ENCODE data around the gene UPB1.
A peak's percentile ranks its signal among the peaks of the same experiment; 100 is the strongest.

Gene UPB1

DNA sequence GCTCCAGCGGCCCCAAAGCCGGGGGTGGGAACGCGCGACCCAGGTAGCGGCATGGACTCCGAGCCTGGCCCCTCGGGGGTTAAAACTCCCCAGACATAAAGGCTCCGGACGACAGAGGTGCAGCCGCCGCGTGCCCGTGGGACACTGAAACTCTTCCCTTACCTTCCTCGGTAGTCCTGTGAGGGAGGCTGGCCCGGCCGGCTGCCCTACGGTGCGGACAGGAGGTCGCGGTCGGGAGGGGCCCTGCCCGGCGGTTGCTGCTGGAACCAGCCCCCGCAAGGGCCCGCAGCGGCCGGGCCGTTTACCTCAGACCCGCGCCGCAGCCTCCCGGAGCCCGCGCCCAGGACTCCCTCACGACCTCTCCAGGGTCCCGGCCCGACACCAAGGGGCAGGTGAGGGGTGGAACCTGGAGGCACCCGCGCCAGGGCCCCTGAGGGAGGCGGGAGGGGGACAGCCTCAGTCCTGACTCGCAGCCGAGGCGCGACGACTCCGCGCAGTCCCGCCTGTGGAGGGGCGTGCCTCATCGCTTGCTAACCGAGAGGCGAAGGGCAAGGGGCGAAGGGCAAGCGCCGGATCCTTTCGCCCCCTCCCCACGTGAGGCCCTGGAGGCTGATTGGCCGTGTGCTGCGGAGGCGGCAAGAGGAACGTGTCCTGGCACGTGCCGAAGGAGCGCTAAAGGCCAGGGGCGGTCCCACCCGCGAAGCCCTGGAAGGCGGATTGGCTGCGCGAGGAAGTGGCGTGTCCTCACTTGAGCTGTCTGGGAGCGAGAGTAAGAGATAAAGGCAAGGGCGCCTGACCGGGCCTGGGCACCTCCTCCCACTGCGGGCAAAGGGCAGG lies at the start of gene UPB1:
UPB1 (plus strand) TSS at position 805 of the 837 bp plus-strand sequence. CDS start 72 bp downstream, outside the sequence.
- DNase-seq: no peak

DNA sequence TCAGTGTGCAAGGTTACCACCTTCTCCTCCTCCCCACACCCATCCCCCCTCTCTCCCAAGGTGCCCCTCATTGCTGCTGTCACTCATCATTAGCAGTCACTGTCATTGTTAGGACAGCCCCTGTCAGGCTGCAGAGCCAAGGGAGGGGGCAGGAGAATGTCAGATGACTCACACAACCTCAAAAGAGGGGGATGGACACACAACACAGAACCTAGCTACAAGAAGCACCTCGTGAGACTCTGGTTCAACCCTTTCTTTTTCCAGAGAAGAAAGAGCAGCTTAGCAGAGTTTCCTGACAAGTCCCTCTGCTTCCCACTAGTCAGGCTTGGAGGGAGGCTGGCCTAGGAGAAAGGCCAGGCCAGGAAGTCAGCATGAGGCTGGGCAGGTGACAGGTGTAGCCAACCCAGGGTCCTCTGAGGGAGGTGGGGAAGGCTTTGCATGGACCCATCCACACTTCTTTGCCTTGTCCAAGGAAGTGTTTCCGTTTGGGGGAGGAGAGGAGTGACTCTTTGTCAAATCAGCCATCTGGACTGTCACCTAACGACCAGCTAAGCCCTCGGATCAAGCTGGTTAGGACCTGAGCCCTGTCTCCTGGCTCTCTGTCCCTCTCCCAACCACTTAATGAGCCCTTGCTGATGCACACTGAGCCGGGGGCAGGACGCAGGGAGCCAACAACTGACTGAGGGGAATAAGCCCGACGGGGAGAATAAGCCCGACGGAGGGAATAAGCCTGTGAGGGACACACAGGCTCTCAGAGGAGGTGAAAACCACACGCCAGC lies 49.5 kb upstream of the UPB1 start:
- DNase-seq: no peak

DNA sequence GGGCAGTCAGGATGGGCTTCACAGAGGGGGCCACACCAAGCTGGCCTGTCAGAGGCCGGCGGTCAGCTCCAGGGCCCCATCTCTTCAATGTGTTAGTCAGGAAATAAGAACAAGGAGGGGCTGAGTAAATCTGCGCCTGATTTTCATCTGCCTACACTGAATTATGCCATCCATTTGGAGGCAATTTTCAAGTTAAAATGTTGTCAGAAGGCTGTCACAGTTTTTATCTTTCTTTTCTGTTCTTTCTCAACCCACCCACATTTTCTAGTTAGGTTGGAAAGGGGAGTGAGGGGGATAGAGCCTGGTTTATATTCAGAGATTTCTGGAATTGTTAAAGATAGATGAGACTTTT lies 48.9 kb upstream of the UPB1 start:
- no peak for DNase-seq

GRCh38 chr22:24450610-24451009 lies 44.5 kb upstream of the UPB1 start:
- DNase-seq: peak; percentile 45

GRCh38 chr22:24451162-24451561 lies 44.0 kb upstream of the UPB1 start:
- DNase-seq: no peak

DNA sequence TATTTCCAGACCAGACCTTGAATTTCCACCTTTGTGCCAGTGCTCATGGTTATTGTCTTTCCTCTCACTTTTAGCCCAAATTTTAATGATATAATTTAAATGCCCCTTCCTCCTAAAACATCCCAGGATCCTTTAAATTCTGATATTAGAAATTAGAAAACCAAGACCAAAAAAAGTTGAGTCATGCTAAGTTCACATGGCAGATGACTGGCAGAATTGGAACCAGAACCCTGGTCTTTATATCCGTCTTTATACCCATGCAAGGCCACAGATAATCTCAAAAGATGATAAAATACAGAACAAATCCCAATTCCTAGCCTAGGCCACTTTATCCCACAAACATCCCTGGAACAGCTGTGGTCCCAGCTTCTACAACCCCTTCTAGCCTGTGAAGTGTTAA lies 41.3 kb upstream of the UPB1 start:
- no peak for DNase-seq

- no peak for DNase-seq
Measured at GRCh38 chr22:24455039-24455438, 40.1 kb upstream of the UPB1 start.

- DNase-seq: no peak
Measured at GRCh38 chr22:24455751-24456426, 39.2 kb upstream of the UPB1 start.

DNA sequence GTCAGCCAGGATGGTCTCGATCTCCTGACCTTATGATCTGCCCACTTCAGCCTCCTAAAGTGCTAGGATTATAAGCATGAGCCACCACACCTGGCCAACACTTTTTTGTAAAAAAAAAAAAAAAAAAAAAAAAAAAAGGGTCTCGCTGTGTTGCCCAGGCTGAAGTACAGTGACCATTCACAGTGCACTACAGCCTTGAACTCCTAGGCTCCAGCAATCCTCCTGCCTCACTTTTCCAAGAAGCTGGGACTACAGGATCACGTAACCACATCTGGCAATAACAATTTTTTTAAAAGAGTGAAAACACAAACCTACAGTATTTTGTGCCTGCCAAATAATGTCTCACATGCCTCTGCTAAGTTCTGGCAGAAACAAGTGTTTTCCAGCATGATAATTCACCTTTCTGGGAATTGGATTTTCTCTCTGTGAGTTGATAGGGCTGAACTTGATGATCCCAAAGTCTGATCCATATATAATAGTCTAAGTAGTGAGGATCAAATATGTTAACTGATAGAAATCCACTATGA lies 37.2 kb upstream of the UPB1 start:
- DNase-seq: no peak

GRCh38 chr22:24459911-24460310 lies 35.2 kb upstream of the UPB1 start:
- DNase-seq: no peak

DNA sequence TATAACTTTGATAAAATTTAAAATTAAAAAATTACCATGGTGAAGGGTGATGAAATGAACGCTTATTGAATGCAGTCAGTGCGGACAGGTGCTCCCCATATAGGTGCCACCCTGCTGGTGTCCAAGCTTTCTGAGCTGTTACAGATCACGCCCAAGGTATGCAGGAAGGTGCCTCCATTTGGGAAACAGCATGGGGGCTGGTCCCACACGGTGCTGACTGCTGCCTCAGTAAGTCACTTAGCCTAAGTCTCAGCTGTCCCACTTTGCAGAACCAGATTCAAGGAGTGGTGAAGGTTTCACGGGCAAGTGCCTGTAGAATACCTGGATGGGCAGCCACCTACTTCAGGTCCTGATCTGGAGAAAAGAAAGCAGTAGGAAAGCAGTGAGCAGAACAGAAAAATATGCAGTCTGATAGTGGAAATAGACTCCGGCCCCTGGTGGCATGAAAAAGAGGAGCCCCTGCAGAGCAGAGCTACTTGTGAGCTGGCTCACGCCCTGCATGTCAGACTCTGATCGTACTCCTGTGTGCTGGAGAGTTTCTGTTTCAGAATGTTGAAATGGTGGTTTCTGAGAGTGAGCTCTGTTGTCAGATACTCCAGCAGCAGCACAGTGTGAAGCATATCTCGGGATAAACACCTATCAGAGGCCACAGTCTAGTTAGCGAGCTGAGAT lies 34.6 kb upstream of the UPB1 start:
- DNase-seq: no peak

DNA sequence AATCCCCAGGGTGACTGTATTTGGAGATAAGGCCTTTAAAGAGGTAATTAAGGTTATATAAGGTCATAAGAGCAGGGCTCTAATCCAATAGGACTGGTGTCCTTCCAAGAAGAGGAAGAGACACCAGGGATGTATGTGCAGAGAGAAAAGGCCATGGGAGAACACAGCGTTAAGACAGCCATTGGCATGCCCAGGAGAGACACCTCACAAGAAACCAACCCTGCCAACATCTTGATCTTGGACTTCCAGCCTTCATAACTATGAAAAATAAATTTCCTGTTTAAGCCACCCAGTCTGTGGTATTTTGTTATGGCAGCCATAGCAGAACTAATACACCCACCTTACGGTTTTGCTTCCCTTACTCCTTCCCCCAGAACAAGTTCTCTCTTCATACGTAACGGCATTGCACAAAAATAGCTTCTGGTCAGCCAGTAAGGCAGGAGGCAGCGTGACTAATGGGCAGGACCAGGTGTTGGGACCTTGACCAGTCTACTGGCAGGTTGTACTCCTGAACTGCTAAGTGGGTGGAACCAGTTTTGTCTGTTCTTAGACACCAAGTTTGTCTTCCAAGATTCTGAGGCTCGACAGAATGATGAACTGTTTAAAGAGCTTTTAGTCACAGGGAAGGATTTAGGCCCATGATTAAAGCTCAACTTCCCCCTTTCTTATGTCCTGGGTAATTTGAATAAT lies 31.9 kb upstream of the UPB1 start:
- DNase-seq: no peak

- no peak for DNase-seq
Measured at GRCh38 chr22:24465566-24465965, 29.6 kb upstream of the UPB1 start.

DNA sequence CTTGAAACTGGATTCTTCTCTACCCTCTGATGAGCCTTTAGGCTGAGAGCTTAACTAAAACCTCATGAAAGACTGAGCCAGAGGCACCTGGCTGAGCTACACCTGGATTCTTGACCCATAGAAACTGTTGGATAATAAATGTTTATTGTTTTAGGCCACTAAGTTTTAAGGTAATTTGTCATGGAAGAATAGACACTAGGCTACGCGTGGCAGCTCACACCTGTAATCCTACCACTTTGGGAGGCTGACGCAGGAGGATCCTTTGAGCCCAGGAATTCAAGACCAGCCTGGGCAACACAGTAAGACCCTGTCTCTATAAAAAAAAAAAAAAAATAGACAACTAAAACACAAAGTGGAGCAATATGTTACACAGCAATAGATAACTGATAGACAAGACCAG lies 29.2 kb upstream of the UPB1 start:
- no peak for DNase-seq

DNA sequence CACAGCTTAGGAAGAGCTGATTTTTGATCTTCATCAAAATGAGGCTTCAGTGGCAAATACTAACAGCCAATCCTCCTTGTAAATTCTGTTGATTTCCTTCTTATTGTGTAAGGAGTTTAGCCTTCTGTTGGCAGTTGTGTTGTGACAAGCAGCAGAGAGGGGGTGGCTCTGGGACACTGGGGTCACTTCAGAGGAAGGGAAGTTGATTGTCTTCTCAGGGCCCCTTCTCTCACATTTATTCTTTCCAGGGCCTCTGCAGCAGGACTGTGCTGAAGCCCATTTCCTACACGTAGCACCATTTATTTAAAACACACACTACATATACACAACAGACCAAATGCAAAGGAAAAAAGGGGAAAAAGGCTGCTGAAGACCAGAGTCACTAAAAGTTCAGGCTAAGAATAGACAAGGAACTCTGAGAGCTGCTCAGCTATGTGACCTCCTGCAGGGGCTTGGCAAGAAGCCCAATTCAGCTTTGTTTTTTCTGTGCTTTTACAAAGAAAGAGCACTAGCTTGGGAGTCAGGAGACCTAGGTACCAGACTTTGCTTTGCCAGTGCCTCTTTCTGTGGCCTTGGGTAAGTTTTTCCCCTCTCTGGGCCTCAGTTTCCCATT lies 28.3 kb upstream of the UPB1 start:
- no peak for DNase-seq

DNA sequence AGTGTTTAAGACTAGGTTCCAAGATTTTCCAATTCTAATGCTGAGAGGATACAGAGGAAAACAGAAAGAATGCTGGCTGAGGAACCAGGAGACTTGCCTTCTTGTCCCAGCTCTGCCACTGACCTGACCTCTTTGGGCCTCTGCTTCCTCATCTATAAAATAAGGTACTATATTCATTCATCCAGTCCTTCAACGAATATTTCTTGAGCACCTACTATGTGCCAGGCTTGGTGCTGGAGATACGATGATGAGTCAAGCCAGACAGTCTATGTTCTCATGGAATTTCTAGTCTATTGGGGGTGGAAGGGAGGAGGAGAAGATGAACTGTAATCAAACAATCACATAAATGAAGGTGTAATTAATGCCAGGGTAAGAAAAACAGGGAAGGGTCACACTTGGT lies 27.8 kb upstream of the UPB1 start:
- no peak for DNase-seq

DNA sequence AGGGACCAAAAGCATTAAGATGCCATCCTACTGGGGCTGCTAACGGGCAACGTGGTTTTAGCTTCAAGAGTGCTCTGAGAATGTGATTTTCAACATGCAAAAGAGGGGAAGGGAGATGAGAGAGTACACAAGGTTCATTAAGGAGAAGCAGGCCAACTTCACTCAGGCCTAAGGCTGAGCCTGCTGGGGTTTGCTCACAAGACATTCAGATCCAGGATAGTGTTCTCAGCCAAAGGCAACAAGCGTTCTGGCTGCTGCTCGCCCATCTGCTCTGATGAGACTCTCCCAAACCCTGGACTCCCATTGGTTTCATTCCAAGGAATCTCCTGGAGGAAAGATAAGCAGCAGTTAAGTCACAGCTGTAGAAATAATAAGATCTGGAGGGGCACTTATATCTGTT lies 23.6 kb upstream of the UPB1 start:
- DNase-seq: no peak

DNA sequence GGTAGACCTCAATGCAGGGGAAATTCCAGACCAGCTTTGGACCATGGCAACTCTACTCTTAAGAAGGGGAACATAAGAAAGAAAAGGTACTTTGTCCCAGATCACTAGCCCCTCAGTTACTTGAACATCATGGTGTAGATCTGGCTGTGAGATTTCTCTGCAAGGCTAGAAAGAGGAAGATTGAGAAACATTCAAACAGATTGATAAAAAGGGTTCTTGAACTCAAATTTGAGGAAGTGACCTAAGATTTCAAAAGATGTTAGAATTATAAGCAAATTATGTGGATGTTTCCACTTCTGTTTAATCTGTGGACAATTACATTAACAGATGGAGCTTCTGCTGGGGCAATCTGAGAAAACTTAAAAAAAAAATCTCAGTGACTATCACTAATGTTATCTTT lies 21.8 kb upstream of the UPB1 start:
- DNase-seq: no peak

GRCh38 chr22:24474221-24474620 lies 20.9 kb upstream of the UPB1 start:
- no peak for DNase-seq

GRCh38 chr22:24474649-24475255 lies 20.4 kb upstream of the UPB1 start:
- DNase-seq: no peak

GRCh38 chr22:24481641-24482040 lies 13.5 kb upstream of the UPB1 start:
- no peak for DNase-seq

All from NCI-H1092 (cell line).